ENCODE results near the gene DNER. TPM values are rescaled to one million over a fixed set of nuclear protein-coding genes. Genes with fewer than 3 reads are reported as not detected.

Gene DNER
- total RNA-seq, 4 donors from 2014 or later: 8.9 to 29.4 (median 19.5) TPM

- H3K36me3 ChIP-seq: no peaks in the 10 kb centered on the region
- H3K9me3 ChIP-seq: no peaks in the 10 kb centered on the region
- no peaks in the 10 kb centered on the region for H3K4me1 ChIP-seq
- 86% methylated on average over 5 of the region's 5 CpGs for WGBS
- H3K4me3 ChIP-seq: no peak overlapping the region
- TF ChIP-seq POLR2AphosphoS5 (IDR thresholded peaks at IDR 0.05) (no peak), POLR2A (IDR thresholded peaks at IDR 0.05) (no peak), EP300 (IDR thresholded peaks at IDR 0.05) (no peak)
- no peak for DNase-seq (ENCODE audit: low spot score in 2 of 2)
- H3K27ac ChIP-seq: no peak overlapping the region
- H3K27me3 ChIP-seq: no peaks in the 10 kb centered on the region
Observed at GRCh38 chr2:229563388-229563787, 151.0 kb downstream of the DNER start.

DNA sequence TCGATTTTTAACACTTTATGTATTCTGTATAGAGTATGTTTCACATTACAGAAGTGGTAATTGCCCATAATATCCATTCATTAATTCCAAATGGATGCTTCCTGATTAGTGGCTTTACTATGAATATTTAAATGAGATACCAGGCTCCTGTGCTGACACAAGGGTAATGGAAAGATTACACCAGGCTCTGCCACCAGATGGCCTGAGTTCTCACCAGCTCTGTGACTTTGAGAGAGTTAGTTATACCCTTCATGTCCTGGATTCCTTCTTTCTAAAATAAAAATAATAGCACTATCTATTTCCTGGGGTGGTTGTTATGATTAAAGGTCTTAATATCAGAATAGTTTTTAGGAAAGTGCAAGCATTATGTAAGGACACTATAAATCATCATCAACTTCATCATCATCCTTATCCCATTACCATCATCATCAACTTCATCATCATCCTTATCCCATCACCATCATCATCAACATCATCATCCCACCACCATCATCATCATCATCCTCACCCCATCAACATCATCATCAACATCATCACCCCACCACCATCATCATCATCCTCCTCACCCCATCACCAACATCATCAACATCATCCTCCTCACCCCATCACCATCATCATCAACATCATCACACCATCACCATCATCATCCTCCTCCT lies 151.8 kb downstream of the DNER start:
- no peak for DNase-seq (ENCODE audit: low spot score in 2 of 2)
- TF ChIP-seq POLR2AphosphoS5 (IDR thresholded peaks at IDR 0.05) (no peak), CTCF (IDR thresholded peaks at IDR 0.05) (no peak), EP300 (IDR thresholded peaks at IDR 0.05) (no peak), POLR2A (IDR thresholded peaks at IDR 0.05) (no peak)
- Histone ChIP-seq H3K36me3 (no peaks in the 10 kb centered on the region), H3K4me3 (no peak overlapping the region), H3K27me3 (no peaks in the 10 kb centered on the region), H3K4me1 (no peaks in the 10 kb centered on the region), H3K27ac (no peak overlapping the region), H3K9me3 (no peaks in the 10 kb centered on the region)
- 82% methylated on average over 1 of the region's 1 CpG for WGBS

- H3K9me3 ChIP-seq: no peaks in the 10 kb centered on the region
- H3K27ac ChIP-seq: no peak overlapping the region
- no peak for DNase-seq (ENCODE audit: low spot score in 2 of 2)
- TF ChIP-seq CTCF (IDR thresholded peaks at IDR 0.05) (no peak), EP300 (IDR thresholded peaks at IDR 0.05) (no peak), POLR2AphosphoS5 (IDR thresholded peaks at IDR 0.05) (no peak), POLR2A (IDR thresholded peaks at IDR 0.05) (no peak)
- 70% methylated on average over 1 of the region's 1 CpG for WGBS
- no peaks in the 10 kb centered on the region for H3K4me1 ChIP-seq
- H3K36me3 ChIP-seq: no peaks in the 10 kb centered on the region
- H3K27me3 ChIP-seq: no peaks in the 10 kb centered on the region
- H3K4me3 ChIP-seq: no peak overlapping the region
Observed at GRCh38 chr2:229559986-229560385, 154.4 kb downstream of the DNER start.

GRCh38 chr2:229553091-229553490 lies 161.3 kb downstream of the DNER start:
- no peak overlapping the region for H3K27ac ChIP-seq
- WGBS: 88% methylated on average over 1 of the region's 1 CpG
- no peaks in the 10 kb centered on the region for H3K9me3 ChIP-seq
- no peaks in the 10 kb centered on the region for H3K4me1 ChIP-seq
- no peak overlapping the region for H3K4me3 ChIP-seq
- no peaks in the 10 kb centered on the region for H3K27me3 ChIP-seq
- H3K36me3 ChIP-seq: no peaks in the 10 kb centered on the region
- no peak for DNase-seq (ENCODE audit: low spot score in 2 of 2)
- TF ChIP-seq CTCF (IDR thresholded peaks at IDR 0.05) (no peak), POLR2A (IDR thresholded peaks at IDR 0.05) (no peak)

- H3K27ac ChIP-seq: no peak overlapping the region
- DNase-seq (ENCODE audit: low spot score in 2 of 2): no peak
- H3K4me1 ChIP-seq: no peaks in the 10 kb centered on the region
- no peaks in the 10 kb centered on the region for H3K27me3 ChIP-seq
- no peaks in the 10 kb centered on the region for H3K36me3 ChIP-seq
- no peak for TF ChIP-seq POLR2A (IDR thresholded peaks at IDR 0.05)
- 85% methylated on average over 13 of the region's 13 CpGs for WGBS
- H3K9me3 ChIP-seq: no peaks in the 10 kb centered on the region
- no peak overlapping the region for H3K4me3 ChIP-seq
Observed at GRCh38 chr2:229543176-229543873, 171.0 kb downstream of the DNER start.

GRCh38 chr2:229539628-229540027 lies 174.7 kb downstream of the DNER start:
- WGBS: 85% methylated on average over 8 of the region's 8 CpGs
- Histone ChIP-seq H3K27ac (no peak overlapping the region), H3K36me3 (no peaks in the 10 kb centered on the region), H3K4me1 (no peaks in the 10 kb centered on the region), H3K9me3 (no peaks in the 10 kb centered on the region), H3K4me3 (no peak overlapping the region), H3K27me3 (no peaks in the 10 kb centered on the region)
- TF ChIP-seq POLR2AphosphoS5 (IDR thresholded peaks at IDR 0.05) (no peak), CTCF (IDR thresholded peaks at IDR 0.05) (no peak)
- DNase-seq (ENCODE audit: low spot score in 2 of 2): no peak
